SK-N-DZ (cell line): ENCODE data around the gene GRK3.

Experiments
- DNase-seq: peaks from one replicate; pipeline ENCODE4 v3.0.0-alpha.2; 2015; ENCODE audit warnings: low spot score

Gene GRK3

DNA sequence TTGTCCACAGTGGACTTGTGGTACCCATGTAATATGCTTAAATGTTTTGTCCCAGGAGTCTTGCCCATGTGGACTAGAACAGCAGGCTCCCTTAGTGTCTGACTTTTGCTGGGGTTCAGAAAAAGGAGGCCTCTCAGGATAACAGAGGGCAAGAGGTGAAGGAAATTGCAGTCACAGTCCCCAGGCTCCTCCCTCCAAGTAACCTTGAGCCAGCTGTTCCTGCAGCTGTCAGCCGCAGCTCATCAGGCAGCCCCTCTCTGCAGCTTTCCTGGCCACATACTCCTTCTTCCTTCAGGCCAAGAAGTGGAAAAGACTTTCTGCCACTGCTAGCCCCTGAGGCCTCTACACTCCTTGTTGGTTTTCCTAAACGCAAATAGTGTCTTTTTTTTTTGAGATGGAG lies 171.2 kb downstream of the GRK3 start:
- DNase-seq: no peak

DNA sequence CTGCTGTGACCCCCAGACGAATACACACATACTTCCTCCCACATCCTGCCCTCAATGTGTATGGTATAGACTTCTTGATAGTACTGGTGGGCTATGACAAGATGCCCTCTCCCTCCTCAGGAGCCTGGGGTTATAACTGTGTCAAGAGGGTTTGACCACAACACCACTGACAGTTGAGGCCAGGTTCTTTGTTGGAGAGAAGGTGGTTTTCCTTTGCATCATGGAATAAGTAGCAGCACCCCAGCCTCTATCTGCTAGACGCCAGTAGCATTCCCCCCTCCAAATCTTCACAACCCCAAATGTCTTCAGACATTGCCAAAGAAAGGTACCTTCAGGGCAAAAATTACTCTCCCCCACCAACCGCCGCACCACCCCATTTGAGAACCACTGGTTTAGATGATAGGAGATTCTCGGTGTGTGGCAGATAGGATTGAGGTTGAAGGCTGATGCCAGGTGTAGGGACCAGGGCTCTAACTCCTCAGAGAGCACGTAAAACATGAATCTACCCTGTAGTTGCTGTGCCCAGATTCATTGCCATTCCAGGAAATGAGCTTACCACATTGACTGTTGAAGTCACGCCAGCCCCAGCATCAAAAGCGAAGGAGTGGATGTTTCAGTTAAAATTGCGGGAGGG lies 172.0 kb downstream of the GRK3 start:
- DNase-seq: no peak

DNA sequence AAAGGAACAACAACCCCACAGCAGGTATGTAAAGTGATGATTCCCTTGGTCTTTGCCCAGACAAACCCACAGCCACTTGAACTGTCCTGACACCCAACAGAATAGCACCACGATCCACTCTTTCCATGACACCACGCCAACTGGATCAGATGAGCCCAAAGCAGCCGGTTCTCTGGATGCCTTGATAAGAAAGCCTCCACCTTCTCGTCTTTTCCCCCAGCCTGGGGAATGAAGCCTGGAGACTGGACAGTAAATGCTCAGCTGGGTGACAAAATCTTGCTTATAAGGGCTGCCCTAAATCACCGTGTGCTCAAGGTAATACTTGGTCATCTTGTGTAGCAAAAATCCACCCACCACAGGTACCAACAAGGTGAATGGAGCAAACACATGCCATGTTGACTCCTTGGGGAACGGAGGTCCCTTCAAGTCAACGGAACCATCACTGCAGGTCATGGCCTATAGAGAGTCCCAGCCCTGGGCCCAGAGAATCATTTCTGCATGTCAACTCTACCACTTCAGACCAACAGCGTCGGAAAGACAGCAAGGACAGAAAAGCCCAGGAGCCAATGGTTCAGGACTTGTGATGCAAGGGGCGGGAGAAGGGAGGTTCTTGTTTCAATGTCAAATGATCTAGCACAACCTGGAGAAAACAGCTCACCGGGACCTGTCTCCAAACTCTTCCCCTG lies 175.3 kb downstream of the GRK3 start:
- no peak for DNase-seq

DNA sequence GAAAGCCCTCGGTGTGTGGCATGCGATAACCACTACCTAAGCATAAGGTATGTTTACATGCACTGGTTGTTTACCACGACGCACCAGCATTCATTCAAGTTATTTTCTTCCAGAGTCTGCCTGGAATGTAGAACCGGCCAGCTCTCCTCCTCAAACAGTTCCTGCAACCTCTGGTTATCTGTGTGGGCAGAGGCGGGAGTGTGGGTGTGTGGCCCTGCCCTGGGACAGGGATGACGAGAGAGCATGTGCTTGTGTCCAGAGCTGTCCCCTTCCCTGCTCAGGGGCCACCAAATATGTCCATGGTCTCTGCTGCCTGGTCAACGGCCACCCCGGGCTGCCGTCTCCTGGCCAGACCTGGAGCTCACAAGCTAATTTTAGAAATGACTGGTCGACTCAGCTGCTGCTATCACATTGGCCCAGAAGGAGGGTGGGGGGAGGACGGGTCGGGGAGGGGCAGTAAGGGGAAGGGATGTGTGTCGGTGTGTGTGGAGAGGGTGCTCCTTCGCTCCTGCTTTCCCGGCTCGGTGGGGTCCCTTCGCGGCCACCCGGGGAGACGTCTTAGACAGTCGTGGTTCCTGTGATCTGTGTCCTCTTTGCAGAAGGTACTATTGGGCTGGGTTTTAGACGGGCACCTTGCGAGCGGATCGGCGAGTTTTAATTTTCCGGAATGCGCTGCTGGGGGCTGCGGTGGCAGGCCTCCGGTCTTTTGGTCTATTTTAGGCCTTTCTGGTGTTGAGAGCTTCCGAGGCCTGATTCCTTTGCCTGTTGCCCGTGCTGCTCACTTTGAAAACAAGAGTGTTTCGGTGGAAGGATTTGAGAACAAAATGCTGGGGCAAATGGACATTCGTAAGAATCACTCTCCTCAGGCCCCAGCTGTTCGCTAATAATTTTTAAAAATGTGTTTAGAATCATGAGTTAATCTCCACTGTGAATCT lies 177.5 kb downstream of the GRK3 start, which contains the start of gene MYO18B:
Gene MYO18B, plus strand, starts transcription at position 497 of the 935 bp plus-strand sequence. CDS start 18,905 bp downstream, outside the sequence.
- DNase-seq: no peak

DNA sequence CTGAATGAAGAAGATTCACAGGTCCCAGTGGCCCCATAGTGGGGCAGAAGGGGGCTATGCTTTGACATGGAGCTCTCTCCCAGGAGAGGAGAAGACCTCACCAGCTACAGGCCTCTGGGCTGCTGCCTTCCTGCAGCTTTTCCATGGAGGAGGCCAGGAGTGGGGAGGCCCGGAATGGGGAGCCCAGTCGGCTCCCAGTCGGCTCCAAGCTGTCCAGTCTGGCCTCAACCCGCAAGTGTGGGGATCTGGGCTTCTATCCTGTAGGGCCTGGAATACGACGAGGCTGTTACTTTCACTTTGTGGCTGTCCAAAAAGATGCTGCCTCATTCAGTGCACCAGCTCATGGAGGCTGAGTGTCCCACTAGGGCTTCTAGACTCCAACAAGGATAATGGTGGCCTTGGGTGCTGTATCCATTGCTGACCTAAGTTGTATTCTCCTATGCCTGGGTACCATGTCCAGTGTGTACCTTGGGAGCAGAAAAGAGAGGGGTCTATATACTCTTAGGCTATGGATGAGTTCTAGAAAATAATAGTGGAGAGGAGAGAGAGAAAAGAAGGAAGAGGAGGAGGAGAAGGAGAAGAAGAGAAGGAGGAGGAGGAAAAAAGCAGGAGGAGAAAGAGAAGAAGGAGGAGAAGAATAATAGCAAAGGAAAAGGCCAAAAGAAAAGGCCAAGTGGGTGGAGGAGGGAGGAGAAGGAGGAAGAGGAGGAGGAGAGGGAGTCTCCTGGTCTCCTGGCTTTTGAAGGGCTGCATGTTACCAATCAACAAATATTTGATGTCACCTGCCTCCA lies 178.6 kb downstream of the GRK3 start:
- DNase-seq: no peak

DNA sequence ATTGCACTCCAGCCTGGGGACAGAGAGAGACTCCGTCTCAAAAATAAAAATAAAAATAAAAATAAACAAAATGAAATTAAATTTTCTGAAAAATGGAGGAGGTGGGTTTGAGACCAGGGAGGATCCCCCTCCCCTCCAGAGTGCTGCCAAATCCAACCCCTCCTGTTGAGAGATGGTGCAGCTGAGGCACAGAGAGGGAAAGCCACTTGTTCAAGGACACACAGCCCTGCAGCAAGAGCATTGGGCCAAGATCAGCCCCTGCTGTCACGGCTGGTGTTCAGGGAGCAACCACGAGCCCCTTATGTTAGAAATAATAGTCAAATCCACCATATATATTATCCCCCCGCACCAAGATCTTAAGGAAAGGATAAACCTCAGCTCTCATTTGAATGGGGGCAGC lies 180.2 kb downstream of the GRK3 start:
- DNase-seq: no peak

DNA sequence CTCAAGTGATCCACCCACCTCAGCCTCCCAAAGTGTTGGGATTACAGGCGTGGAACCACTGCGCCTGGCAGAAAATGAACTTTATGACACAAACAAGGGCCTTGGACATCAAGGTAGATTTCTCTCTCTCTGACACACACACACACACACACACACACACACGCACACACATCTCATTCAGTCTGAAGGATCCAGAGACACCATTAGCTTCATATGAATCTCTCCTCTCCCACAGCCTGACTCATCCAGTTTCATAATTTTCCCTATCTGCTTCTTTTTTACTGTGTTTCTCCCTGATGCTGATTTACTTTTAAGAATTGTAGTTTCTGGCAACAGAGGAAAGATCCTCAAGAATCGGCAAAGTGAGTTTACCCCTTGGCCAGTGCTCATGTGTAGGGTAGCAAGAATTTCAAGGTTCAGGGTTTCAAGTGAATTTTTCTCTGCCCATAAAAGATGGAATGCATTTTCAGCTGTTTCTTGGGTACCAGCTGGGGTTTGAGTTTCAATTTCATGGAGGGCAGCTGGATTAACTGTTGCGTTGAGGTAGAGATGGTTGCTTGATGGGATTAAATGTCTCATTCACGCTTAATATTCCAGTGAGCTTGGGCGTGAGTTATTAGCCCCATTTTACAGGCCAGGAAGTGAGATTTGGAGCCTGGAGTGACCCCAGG lies 181.0 kb downstream of the GRK3 start:
- DNase-seq: no peak

DNA sequence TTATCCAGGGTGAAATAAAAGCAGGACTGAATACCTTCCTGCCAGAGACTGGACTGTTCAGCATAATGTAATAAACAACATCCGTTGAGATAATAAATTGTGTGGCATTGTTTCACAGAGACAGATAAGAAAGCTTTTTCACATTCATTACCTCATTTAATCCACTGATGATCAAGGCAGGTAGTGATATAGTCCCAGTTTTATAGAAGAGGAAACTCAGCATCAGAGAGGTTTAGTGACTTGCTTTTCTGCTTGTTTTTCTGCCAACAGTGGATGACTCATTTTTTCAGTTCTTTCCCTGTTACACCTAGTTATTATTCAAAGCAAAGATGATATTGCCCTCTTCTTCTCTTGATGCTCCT lies 181.5 kb downstream of the GRK3 start:
- DNase-seq: no peak

DNA sequence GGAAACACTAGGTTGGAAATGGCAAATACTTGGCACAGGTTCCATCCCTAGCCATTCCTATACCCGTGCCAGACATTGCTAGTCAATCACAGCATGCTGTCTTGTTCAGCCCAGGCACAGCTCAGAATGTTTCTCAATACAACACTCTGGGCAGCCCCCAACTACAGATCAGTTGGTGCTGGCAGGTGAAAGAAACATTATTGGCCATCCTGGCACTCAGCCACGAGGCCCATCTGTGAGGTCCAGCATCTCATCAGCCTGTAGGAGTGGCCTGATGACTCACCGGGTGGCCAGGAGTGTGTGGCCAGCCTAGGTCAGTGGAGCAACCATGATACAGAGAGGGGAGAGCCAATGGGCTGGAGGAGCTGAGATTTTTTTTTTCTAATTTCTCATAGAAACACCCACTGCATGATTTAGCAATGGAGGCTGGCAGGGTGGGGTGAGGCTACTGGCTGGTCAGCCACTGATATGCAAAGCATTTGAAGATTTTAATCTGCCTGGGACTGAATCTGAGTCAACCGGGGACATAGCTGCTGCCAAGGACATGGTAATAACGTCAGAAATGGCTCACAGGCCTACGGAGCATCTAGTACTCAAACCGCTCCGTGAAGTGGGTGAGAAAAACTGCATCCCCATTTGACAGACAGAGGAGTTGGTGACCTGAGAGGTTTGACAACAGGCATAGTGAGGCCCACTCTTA lies 182.9 kb downstream of the GRK3 start:
- no peak for DNase-seq

DNA sequence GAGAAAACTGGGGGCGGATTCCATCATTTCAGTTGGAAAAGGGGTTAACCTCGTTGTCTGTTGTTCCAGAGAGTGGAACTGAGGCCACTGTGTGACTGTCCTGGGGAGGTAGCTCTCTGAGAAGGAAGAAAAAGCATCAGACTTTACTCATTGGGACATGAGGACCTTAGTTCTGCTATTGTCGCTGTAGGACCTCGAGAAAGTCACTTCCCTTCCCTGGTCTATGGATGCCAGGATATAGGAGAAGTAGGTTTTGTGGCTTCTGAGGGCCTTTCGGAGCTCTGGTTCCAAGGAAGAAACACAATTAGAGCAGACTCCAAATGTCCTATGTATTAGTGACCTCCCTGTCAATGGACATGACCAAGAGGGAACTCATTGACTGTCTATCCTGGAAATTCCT lies 183.7 kb downstream of the GRK3 start:
- DNase-seq: no peak

DNA sequence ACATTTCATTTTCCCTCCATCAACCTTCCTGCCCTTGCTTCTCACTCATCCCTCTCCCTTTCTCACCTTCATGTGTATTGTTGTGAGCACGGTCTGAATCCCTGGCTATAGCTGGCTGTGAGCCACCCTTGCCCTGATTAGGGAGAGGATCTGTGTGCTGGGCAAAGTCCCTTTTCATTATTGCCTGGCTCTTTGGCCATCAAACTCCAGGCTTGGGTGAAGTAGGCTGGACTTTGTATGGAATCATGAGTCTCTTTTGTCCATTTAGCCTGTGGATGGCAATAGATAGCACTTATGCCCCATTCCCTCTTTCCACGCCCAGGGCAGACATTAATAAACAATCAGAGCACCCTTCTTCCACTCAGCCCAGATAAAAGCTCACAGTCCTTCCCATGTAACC lies 184.2 kb downstream of the GRK3 start:
- no peak for DNase-seq

DNA sequence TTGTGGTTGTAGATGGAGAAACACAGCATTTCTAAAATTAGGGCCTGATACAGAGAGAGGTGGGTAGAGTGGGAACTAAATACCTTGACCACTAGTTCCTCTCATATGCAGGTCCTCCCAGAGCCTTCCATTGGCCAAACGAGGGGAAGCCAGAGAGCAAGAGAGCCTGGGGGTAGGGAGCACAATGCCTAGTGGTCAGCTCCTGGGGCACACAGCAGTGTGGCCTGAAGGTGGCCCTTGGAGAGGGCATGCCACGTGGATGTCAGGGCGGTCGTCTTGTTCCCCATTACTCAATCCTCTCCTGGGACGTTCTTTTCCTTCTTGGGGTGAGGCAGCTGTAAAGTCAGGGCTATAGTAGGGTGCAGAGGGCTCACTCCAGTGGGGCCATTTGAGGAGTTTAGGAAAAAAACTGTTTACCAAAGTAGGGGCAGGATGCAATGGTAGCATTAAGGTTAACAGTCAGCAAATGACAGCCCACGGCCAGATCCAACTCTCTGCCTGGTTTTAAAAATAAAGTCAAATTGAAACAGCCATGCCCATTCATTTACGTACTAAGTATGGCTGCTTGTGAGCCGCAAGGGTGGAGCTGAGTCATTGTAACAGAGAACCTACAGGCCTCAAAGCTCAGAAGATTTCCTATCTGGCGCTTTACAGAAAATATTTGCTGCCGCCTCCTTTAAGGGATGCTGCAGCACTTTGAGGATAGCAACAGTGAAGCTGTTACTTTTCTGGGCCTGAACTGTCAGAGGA lies 185.1 kb downstream of the GRK3 start:
- no peak for DNase-seq

DNA sequence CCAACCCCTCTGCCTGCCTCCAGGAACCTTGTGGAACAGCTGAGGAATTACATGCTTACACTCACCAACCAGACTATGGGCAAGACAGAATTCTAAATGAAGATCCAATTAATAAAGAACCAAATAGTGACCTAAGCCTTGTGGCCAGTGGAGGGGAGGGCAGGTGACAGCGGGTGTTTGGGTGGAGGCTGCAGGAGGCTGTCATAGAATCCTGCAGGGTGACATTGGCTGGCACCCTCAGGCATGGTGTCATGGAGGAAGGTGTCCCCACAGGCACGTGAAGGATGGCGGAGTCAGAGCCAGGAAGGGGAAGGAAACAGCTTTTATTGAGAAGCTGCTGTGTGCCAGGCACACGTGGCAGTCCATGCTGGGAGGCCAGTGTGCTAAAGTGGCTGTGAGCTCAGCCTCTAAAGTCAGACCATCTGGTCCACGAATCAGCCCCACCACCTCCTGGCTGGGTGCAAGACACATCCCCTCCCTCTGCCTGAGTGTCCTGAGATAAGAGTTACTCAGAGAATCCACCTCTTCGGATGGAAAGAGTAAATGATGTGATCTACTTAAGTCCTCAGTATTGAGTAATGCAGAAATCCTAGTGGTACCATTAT lies 186.2 kb downstream of the GRK3 start:
- no peak for DNase-seq

DNA sequence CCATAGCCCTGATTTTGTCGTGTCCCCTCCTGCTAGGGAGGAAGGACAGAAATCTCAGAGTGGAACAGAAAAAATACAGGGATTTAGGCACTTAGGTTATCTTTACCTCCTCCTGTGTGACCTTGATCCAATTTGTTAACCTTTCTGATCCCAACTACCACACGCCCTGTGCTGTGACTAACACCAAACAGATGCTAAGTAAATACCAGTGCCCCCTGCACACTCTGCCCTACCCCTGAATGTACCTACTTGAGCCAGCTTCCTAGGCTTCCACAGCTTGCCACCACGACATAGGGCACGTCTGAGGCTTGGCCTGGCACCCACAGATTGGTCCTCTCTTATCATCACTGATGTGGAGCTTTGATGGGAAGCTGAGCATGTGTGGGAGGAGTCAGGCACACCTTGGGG lies 186.7 kb downstream of the GRK3 start:
- no peak for DNase-seq

DNA sequence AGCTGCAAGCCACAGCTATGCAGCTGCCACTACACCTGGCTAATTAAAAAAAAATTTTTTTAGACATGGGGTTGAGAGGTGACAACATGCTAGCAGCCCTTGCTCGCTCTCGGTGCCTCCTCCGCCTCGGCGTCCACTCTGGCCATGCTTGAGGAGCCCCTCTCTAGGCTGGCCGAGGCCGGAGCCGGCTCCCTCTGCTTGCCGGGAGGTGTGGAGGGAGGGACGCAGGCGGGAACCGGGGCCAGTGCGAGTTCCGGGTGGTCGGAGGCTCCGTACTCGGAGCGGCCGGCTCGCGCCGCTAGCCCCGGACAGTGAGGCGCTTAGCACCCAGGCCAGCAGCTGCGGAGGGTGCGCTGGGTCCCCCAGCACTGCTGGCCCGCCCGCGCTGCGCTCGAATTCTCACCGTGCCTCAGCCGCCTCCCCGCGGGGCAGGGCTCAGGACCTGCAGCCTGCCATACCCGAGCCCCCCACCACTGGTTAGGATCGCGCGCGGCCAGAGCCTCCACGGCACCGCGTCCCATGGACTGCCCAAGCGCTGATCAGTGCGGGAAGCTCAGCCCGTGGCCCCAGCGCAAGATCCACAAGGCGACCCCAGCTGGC lies 188.2 kb downstream of the GRK3 start:
- DNase-seq: no peak

DNA sequence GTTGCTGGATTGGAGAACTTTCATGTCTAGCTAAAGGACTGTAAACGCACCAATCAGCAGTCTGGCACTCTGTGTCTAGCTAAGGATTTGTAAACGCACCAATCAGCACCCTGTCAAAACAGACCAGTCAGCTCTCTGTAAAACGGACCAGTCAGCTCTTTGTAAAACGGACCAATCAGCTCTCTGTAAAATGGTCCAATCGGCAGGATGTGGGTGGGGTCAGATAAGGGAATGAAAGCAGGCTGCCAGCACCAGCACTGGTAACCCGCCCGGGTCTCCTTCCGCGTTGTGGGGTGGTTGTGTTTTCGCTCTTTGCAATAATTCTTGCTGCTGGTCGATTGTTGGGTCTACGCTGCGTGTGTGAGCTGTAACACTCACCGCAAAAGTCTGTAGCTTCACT lies 188.8 kb downstream of the GRK3 start:
- DNase-seq: no peak

DNA sequence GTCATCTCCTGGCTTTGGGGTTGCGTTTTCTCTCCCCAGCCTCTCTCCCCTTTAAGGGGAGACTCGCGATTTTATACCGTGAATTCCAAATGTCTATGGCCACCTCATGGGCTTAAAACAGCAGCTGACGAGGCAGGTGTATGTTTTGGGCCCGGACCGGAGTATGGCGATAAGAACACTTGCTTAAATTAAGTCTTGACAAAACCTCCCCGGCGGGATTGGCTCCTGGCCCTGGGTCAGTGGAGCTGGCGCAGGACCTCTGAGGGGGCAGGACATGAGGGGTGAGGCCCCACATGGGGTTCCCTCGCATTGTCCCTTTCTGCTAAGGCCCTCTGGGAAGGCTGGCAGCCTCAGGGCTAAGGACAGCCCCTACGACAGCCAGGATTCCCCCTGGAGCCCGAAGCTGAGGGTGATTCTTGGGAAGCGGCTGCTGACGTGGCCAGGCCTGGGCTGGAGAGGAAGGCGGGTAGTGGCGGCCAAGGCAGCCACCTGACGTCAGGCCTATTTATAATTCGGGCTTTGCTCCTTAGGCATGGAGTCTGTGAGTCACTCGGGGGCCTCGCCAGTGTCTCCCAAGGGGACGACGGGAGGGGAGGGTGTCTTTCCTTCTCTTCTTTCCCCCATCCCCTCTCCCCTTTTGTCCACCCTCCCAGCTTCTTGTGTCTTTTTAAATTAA lies 190.2 kb downstream of the GRK3 start:
- DNase-seq: peak; percentile 59

DNA sequence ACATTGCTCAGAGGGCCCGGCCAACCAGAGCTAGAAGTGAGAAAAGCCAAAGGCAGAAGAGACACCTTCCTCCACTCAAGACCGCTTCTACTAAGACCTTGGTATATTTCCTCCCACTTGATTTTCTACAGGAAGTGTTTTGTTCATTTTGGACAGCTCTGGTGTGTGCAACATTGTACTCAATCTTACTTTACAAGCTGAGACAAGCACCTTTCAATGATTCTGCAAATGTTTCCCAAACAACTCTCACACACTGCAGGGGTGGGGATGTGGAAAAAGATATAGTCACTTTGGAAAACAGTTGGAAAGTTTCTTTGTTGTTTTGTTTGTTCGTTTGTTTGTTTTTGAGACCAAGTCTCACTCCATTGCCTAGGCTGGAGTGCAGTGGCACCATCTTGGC lies 193.2 kb downstream of the GRK3 start:
- no peak for DNase-seq
